Left cardiac atrium (tissue), 4 donors: ENCODE data around the gene RAI2. TPM values are rescaled to one million over a fixed set of nuclear protein-coding genes. Genes with fewer than 3 reads are reported as not detected.

Experiments used
- ATAC-seq, 2 donors: fragments of 200-7000 bp; cut with Tn5 transposase; one replicate each; pipeline ENCODE4 v1.9.1; 2020; ENCODE audit warnings: mild to moderate bottlenecking in 2 of 2, moderate library complexity in 2 of 2
- DNase-seq: peaks from one replicate; pipeline ENCODE4 v3.0.0-alpha.2; 2020
- intact Hi-C, 2 donors: fragments of 100-400 bp; cut with DNase I; formaldehyde crosslinking; loops; one replicate each; pipeline versions ENCODE4 v1.14.1 to v1.15.1; 2022 to 2023
- total RNA-seq, 2 donors: library from RNA; stranded (reverse); fragmentation: NEBNext Ultra II Directional; extraction: Animal tissue kit (Norgen Biotek cat#: 25700); gene quantifications; one replicate each; pipeline ENCODE4 v1.2.1, GENCODE V29; 2021
- donor health status: DM: no; HTN: yes; CAD: no.
- donor health status: DM: no; HTN: yes; CAD: no; lungs with severe emphysema.
- donor health status: DM: yes; HTN: yes; CAD: no.
- donor health status: Dilated cardiomyopathy.

The RAI2 gene
- total RNA-seq, 2 donors from 2014 or later, result 19.9 to 23.8 TPM

DNA sequence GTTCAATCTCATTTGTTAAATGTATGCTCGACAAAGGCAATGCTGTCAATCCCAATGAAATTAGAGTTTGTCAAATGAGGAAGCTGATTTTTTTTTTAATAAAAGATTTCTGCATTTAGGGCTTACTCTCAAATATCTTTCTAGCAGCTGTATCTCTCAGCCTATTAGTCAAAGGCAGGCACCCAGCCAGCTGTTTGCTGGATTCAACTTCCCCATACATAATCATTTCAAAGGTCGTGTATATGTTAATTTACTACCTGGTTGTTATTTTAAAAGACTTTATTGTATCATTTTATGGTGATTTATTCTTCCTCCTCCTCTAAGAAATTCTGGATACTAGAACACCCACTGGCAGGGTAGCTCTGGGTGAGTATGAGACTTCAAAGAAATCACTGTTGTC lies 27.1 kb downstream of the RAI2 start:
- intact Hi-C loops, result no loop called here
- no peak for ATAC-seq
- DNase-seq, result no peak

- ATAC-seq, result no peak
- intact Hi-C loops, result no loop called here
- no peak for DNase-seq
Observed at GRCh38 chrX:17831255-17831654, 29.8 kb downstream of the RAI2 start.

DNA sequence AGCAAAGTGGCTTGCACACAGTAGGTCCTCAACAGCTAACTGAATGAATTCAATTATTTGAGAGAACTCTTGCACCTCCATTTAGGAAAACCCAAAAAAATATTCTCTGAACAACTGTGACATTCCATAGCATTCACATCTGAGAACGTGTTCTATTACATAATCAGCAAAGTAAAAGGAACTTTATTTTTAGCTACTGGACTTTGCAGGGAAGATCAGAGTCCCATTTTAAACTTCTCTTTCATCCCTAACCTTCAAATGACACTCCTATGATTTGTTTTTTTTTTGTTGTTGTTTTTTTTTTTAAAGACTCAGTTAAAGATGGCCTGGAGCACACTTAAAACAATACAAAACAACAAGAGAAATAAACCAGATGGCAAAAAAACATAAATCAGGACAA lies 30.9 kb downstream of the RAI2 start:
- DNase-seq (no peak), ATAC-seq (no peak)
- intact Hi-C loops, result no loop called here

DNA sequence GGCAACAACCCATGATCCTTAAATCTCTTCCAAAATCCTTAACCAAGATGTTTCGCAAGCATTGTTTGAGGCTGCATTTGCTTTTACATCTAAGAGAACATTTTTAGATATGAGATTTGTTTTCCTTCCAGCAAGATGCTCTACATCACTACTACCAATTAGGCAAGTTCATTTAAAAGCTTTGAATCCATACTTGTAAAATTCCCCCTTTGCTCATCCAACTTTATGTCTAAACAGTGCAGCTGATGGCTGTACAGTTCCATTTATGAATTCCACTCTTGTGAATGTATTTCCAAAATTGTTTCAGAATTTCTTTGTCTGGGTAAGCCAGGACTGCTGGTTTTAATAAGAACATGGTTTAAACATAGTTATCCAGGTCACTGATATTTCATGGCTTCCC lies 31.5 kb downstream of the RAI2 start:
- intact Hi-C loops, result no loop called here

DNA sequence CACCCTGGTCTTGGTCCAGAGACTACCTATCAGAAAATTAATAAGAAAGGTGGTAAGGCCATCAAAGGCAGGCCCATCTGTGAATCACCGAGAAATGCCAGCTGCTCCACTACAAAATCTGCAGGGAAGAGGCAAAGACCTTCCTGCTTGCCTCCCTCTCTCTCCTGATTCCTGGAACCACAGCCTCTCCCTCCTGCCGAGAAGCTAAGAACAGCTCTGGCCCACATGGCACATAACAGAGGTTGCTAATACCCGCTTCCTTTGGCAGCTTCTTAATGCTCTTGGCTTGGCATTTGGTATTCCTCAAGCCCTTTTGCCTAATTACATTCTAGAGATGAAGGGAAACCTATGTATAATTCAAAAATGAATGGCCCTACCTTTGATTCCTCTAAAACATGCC lies 32.9 kb downstream of the RAI2 start:
- DNase-seq (no peak), ATAC-seq (no peak)

More for the DNA sequence above, 31.5 kb downstream of the RAI2 start:
- no peak for ATAC-seq
- DNase-seq, result no peak

GRCh38 chrX:17826609-17827496 lies 34.2 kb downstream of the RAI2 start:
- intact Hi-C loops, result no loop called here
- DNase-seq, result no peak
- no peak for ATAC-seq

More for the DNA sequence above, 32.9 kb downstream of the RAI2 start:
- intact Hi-C loops, result no loop called here

- ATAC-seq (no peak), DNase-seq (no peak)
- intact Hi-C loops, result no loop called here
Observed at GRCh38 chrX:17824980-17825379, 36.1 kb downstream of the RAI2 start.

DNA sequence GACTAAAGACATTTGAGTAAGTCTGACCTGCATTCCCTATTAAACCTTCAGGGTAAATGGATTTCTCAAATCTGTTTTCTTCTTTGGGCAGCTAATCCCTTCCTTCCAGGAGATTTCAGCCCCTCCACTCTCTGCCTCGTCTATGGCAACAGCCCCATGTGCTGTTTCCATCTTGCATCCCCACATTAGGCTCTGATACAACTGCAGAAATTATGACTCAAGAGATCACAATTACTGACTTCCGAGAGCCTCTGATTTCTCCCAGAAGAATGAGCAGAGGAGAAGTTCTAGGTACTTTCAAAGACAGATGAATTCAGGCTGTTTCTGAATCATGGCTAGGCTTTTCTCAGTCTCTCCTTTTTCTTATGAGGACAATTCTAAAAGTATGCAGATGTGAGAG lies 38.7 kb downstream of the RAI2 start:
- ATAC-seq (no peak), DNase-seq (no peak)
- intact Hi-C loops, result no loop called here

DNA sequence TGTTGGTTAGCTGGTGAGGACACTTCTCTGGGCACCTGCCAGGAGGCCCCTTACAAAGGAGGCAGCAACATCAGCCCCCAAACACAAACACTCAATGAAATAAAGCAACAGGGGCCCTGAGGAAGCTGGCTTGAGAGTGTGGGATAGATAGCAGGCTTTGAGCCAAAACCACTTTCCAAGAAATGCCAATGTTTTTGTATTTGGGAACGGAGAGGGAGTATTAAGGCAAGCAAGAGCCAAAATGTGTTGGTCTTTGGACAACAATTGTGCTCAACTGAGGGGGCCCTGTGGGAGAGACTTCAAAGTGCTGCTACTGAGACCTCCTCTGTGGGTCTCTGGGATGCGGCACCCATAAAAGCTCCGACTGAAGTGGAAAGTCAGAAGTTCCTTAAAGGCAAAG lies 41.0 kb downstream of the RAI2 start:
- ATAC-seq, result no peak
- intact Hi-C loops, result no loop called here
- DNase-seq, result no peak

- no peak for ATAC-seq
- intact Hi-C loops, result no loop called here
- DNase-seq, result no peak
Observed at GRCh38 chrX:17818726-17819125, 42.4 kb downstream of the RAI2 start.

DNA sequence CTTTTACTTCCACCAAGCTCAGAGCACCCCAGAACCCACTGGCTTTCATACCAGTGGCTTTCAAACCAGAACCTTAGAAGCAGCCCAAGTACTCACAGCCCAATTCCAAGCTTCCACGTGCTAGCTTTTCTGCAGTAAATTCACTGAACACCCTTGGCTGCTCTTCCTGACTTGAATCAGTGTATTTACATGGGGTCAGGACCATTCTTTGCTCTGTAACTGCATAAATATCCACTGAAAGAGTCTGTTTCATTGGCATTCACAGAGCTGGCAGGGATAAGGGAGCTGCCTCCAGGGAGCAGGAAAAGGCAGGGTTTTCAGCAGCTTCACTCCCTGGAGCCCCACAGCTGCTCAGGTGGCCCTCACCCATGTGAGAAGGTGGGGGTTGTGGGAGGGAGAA lies 43.8 kb downstream of the RAI2 start:
- no peak for ATAC-seq
- intact Hi-C loops, result no loop called here
- no peak for DNase-seq

- DNase-seq (no peak), ATAC-seq (peak in 1 of 2 donors; percentile 55)
- intact Hi-C loops, result no loop called here
Observed at GRCh38 chrX:17814557-17814956, 46.5 kb downstream of the RAI2 start.

- DNase-seq (no peak), ATAC-seq (peak in 1 of 2 donors; percentile 51)
- intact Hi-C loops, result no loop called here
Observed at GRCh38 chrX:17814059-17814458, 47.0 kb downstream of the RAI2 start.

DNA sequence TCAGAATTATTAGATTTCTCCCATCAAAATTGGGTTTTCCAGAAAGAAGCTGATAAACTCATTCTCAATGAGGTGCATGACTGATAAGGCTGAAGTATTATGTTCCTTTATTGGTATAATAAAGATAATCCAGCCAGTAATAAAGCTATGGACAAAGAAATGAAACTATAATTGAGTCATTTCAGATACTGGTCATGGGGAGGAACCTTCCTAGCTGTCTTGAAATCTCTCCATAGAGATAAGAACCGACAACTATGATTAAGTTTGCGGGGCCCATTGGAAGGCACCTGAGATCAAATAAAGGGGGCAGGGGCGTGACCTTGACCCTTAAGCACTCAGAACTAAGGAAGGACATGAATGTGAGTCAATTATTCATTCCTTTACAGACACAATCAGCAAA lies 47.8 kb downstream of the RAI2 start:
- intact Hi-C loops, result no loop called here
- DNase-seq (no peak), ATAC-seq (no peak)

DNA sequence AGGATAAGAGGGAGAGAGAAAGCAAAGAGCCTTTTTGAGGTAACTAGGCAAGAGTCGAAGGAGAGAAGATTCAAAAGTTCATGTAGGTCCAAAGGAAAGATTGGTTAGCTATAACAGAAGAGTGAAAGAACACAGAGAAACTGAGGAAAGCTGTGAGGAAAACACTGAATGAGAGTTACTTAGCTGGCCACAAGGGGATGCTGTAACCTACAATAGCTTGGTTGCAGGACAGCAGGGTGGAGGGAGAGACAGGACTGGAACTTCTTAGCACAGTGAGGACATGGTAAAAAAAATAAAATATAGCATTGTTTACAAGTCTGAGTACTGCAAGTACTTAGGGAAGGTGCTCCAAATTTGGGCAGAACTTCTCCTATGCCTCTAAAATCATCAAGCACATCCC lies 48.3 kb downstream of the RAI2 start:
- DNase-seq (no peak), ATAC-seq (no peak)
- intact Hi-C loops, result no loop called here

- DNase-seq (no peak), ATAC-seq (no peak)
- intact Hi-C loops, result no loop called here
Observed at GRCh38 chrX:17809984-17810383, 51.1 kb downstream of the RAI2 start.

- no peak for ATAC-seq
- no peak for DNase-seq
- intact Hi-C loops, result no loop called here
Observed at GRCh38 chrX:17809273-17809672, 51.8 kb downstream of the RAI2 start.

DNA sequence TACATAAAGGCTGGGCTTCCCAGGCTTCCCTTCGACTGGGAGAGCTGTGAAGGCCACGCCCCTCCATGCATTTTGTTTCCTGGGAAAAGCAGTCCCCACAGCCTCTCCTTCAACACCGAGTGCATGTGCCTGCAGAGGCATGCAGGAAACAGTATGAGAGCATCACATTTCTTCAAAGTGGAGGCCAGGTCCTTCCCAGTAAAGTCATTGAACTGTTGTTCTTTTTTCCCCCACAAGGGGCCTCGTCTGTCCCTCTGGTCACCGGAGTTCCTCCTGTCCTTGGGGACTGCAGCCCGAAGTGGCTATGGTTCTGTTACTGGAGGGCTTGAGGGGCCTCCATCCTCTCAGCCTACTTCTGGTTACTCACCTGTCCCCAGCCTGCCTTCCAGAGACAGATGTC lies 56.0 kb downstream of the RAI2 start:
- DNase-seq (no peak), ATAC-seq (no peak)
- intact Hi-C loops, result no loop called here

GRCh38 chrX:17803449-17803848 lies 57.6 kb downstream of the RAI2 start:
- DNase-seq (no peak), ATAC-seq (no peak)
- intact Hi-C loops, result no loop called here

GRCh38 chrX:17802756-17803155 lies 58.3 kb downstream of the RAI2 start:
- DNase-seq (no peak), ATAC-seq (no peak)
- intact Hi-C loops, result no loop called here

GRCh38 chrX:17801431-17801830 lies 59.7 kb downstream of the RAI2 start:
- intact Hi-C loops, result no loop called here
- ATAC-seq (no peak), DNase-seq (no peak)
